SIG-M5 treated with dmso at 0.1 percent for 504 hours (cell line): ENCODE results near the gene STX3.
"Not testable (repeated sequence)": the region's sequence is repeated elsewhere in the genome, so short reads cannot be mapped to it uniquely, and the experiment has no call there.

Experiments used
- DNase-seq: peaks from one replicate; lab custom pipeline; 2025; ENCODE audit not compliant: unreplicated experiment; lab: John Stamatoyannopoulos, UW

Gene STX3

GRCh38 chr11:59785818-59786217, 30.6 kb downstream of the STX3 start:
- no peak for DNase-seq

- DNase-seq, result no peak
Measured at GRCh38 chr11:59787255-59787588, 32.0 kb downstream of the STX3 start.

GRCh38 chr11:59787816-59788215, 32.6 kb downstream of the STX3 start:
- no peak for DNase-seq

- DNase-seq, result no peak
Measured at GRCh38 chr11:59791639-59792038, 36.5 kb downstream of the STX3 start.

GRCh38 chr11:59792507-59792906, 37.3 kb downstream of the STX3 start:
- DNase-seq, result no peak

GRCh38 chr11:59794417-59794816, 39.2 kb downstream of the STX3 start:
- no peak for DNase-seq

GRCh38 chr11:59800390-59801025, 45.3 kb downstream of the STX3 start:
- no peak for DNase-seq

GRCh38 chr11:59801160-59801706, 46.1 kb downstream of the STX3 start:
- no peak for DNase-seq

GRCh38 chr11:59801981-59802638, 46.9 kb downstream of the STX3 start:
- DNase-seq, result no peak

- peak; percentile 27 for DNase-seq
Measured at GRCh38 chr11:59802639-59803176, 47.5 kb downstream of the STX3 start.

GRCh38 chr11:59804061-59804460, 48.9 kb downstream of the STX3 start:
- DNase-seq, result no peak

- DNase-seq, result no peak
Measured at GRCh38 chr11:59807047-59807610, 52.0 kb downstream of the STX3 start.

GRCh38 chr11:59810189-59810910, 55.2 kb downstream of the STX3 start, which contains the start of gene MRPL16:
TSS of gene MRPL16 (minus strand) at chr11:59810778. CDS start at chr11:59810658, 120 bp downstream.
- DNase-seq, result peak; percentile 83

GRCh38 chr11:59810911-59811259, 55.7 kb downstream of the STX3 start:
- DNase-seq, result no peak

- DNase-seq, result no peak
Measured at GRCh38 chr11:59812220-59812619, 57.0 kb downstream of the STX3 start.

- DNase-seq, result no peak
Measured at GRCh38 chr11:59813364-59813763, 58.2 kb downstream of the STX3 start.

GRCh38 chr11:59814021-59814420, 58.8 kb downstream of the STX3 start:
- peak; percentile 7 for DNase-seq

- DNase-seq, result no peak
Measured at GRCh38 chr11:59815754-59816153, 60.6 kb downstream of the STX3 start.

- not testable (repeated sequence) for DNase-seq
Measured at GRCh38 chr11:59816434-59816833, 61.3 kb downstream of the STX3 start.

GRCh38 chr11:59818572-59818971, 63.4 kb downstream of the STX3 start:
- peak; percentile 64 for DNase-seq

GRCh38 chr11:59822989-59823566, 67.9 kb downstream of the STX3 start:
- peak; percentile 64 for DNase-seq
